Right lobe of liver (tissue), 6 donors: ENCODE measurements around the gene G2E3. TPM values are rescaled to one million over a fixed set of nuclear protein-coding genes. Genes with fewer than 3 reads are reported as not detected.
A peak's percentile ranks its signal among the peaks of the same experiment; 100 is the strongest.

Source experiments
- ATAC-seq, 4 donors: fragments of 200-7000 bp; cut with Tn5 transposase; one replicate each; pipeline ENCODE4 v1.9.1; 2020; ENCODE audit warnings: mild to moderate bottlenecking in 4 of 4, moderate library complexity in 4 of 4
- DNase-seq, 3 donors: peaks; one replicate each; pipeline ENCODE4 v3.0.0-alpha.2; 2020
- H3K27ac ChIP-seq, 3 donors: fragments of 200-600 bp; one replicate each; pipeline ENCODE4 v1.8.0; 2022
- H3K27me3 ChIP-seq, 2 donors: fragments of 200-600 bp; one replicate each; pipeline ENCODE4 v1.8.0; 2022
- H3K36me3 ChIP-seq, 4 donors: fragments of 200-600 bp; sonication (generic) in 1 of 4; one replicate each; pipeline versions ENCODE4 v1.5.1 to v1.8.0; 2017 to 2022; ENCODE audit warnings: control low read depth in 1 of 4
- H3K4me1 ChIP-seq, 4 donors: fragments of 200-600 bp; sonication (generic) in 1 of 4; one replicate each; pipeline versions ENCODE4 v1.5.1 to v1.8.0; 2017 to 2022; ENCODE audit warnings: control low read depth in 1 of 4
- H3K4me3 ChIP-seq, 3 donors: fragments of 200-600 bp; one replicate each; pipeline ENCODE4 v1.8.0; 2022
- H3K9me3 ChIP-seq, 4 donors: fragments of 200-600 bp; sonication (generic) in 1 of 4; one replicate each; pipeline versions ENCODE4 v1.5.1 to v1.8.0; 2017 to 2022; ENCODE audit warnings: control low read depth in 1 of 4
- CTCF ChIP-seq, 4 donors: fragments of 200-600 bp in 3 of 4; fragments of 450-650 bp in 1 of 4; IDR thresholded peaks; one replicate each; pipeline versions ENCODE4 v1.5.1 to v1.8.0; 2016 to 2022; ENCODE audit warnings: antibody characterized with exemption in 4 of 4, mild to moderate bottlenecking in 2 of 4
- POLR2A ChIP-seq: fragments of 450-650 bp; IDR thresholded peaks from one replicate; pipeline ENCODE4 v1.6.1; 2017; ENCODE audit warnings: antibody characterized with exemption, mild to moderate bottlenecking
- WGBS: methylation state at CpG from one replicate; pipeline ENCODE4 v1.1.6; 2018; ENCODE audit warnings: low coverage, low lambda C conversion rate; ENCODE audit not compliant: insufficient coverage; ENCODE audit errors: missing lambda C conversion rate; 5-methylcytosine and 5-hydroxymethylcytosine counted together
- intact Hi-C, 2 donors: fragments of 100-400 bp; cut with DNase I; formaldehyde crosslinking; loops; one replicate each; pipeline versions ENCODE4 v1.11.2 to v1.14.1; 2022
- total RNA-seq, 6 experiments: library from RNA; depleted of rRNA in 2 of 6; stranded (reverse); fragments of >200 nt in 2 of 6; fragmentation: NEBNext Ultra II Directional in 3 of 6; extraction: Animal tissue kit (Norgen Biotek cat#: 25700) in 3 of 6; gene quantifications; one replicate each; pipeline versions ENCODE4 v1.1.0 to v1.2.4, GENCODE V29; 2016 to 2023
- donor health status: DM: no; HTN: yes; CAD: no.
- donor health status: DM: no; HTN: no; CAD: no.
- donor health status: DM: no; HTN: no; CAD: no.
- donor health status: DM: no; HTN: yes; CAD: no.
- donor health status: DM: no; HTN: yes; CAD: no.

The G2E3 gene
- total RNA-seq, 6 experiments from 2014 or later = 3.0 to 6.4 (median 4.7) TPM

GRCh38 chr14:30553311-30553989 lies 5.5 kb upstream of the G2E3 start:
- Histone ChIP-seq H3K4me3 (no peak overlapping the region), H3K27me3 (no peaks in the 10 kb centered on the region), H3K9me3 (no peaks in the 10 kb centered on the region), H3K4me1 (no peaks in the 10 kb centered on the region), H3K27ac (no peak overlapping the region), H3K36me3 (no peaks in the 10 kb centered on the region)
- intact Hi-C loops = no loop called here
- WGBS = 84% methylated on average over 3 of the region's 3 CpGs
- no peak for ATAC-seq
- DNase-seq = no peak
- no peak for TF ChIP-seq POLR2A
- TF ChIP-seq CTCF (IDR thresholded peaks at IDR 0.05) = no peak

- DNase-seq (no peak), ATAC-seq (no peak)
- Histone ChIP-seq H3K27ac (peak overlapping the region in 2 of 3 donors; percentile 47 to 50), H3K4me1 (no peaks in the 10 kb centered on the region), H3K27me3 (no peaks in the 10 kb centered on the region), H3K9me3 (no peaks in the 10 kb centered on the region), H3K36me3 (no peaks in the 10 kb centered on the region), H3K4me3 (peak overlapping the region; percentile 64 to 89 (median 85))
- WGBS = 48% methylated on average over 6 of the region's 6 CpGs
- TF ChIP-seq CTCF (IDR thresholded peaks at IDR 0.05) (no peak), POLR2A (no peak)
- intact Hi-C loops = no loop called here
Measured at GRCh38 chr14:30558362-30558674, 640 bp upstream of the G2E3 start.

- Histone ChIP-seq H3K27ac (peak overlapping the region in 1 of 3 donors; percentile 47), H3K9me3 (no peaks in the 10 kb centered on the region), H3K4me3 (peak overlapping the region; percentile 64 to 89 (median 85)), H3K36me3 (no peaks in the 10 kb centered on the region), H3K4me1 (no peaks in the 10 kb centered on the region), H3K27me3 (no peaks in the 10 kb centered on the region)
- WGBS = under 1% methylated on average over 16 of the region's 16 CpGs
- TF ChIP-seq CTCF (IDR thresholded peaks at IDR 0.05) (no peak), POLR2A (no peak)
- ATAC-seq (peak in 2 of 4 donors; percentile 8 to 19), DNase-seq (no peak)
- intact Hi-C loops = no loop called here
Measured at GRCh38 chr14:30559638-30560091, 707 bp downstream of the G2E3 start.

- Histone ChIP-seq H3K9me3 (no peaks in the 10 kb centered on the region), H3K4me3 (no peak overlapping the region), H3K27ac (no peak overlapping the region), H3K27me3 (no peaks in the 10 kb centered on the region), H3K4me1 (no peaks in the 10 kb centered on the region), H3K36me3 (no peaks in the 10 kb centered on the region)
- 100% methylated on average over 1 of the region's 1 CpG for WGBS
- intact Hi-C loops = no loop called here
- TF ChIP-seq POLR2A (no peak), CTCF (IDR thresholded peaks at IDR 0.05) (no peak)
- ATAC-seq (no peak), DNase-seq (no peak)
Measured at GRCh38 chr14:30560581-30560980, 1.6 kb downstream of the G2E3 start.
